Fibroblast of the aortic adventitia (primary cell): ENCODE data around the gene NOP9. TPM values are rescaled to one million over a fixed set of nuclear protein-coding genes. Genes with fewer than 3 reads are reported as not detected.

Experiments used
- DNase-seq: peaks from one replicate; pipeline ENCODE4 v3.0.0-alpha.2; 2010; ENCODE audit warnings: low read depth
- H3K4me3 ChIP-seq: 2 replicates; pipeline ENCODE4 v1.5.1; 2011; ENCODE audit warnings: low read depth, mild to moderate bottlenecking, control low read depth, low read length, moderate library complexity
- total RNA-seq: library from RNA; depleted of rRNA; stranded (reverse); fragments of >200 nt; gene quantifications from 2 replicates; pipeline ENCODE4 v1.2.3, GENCODE V29; 2012; ENCODE audit warnings: low replicate concordance
- TF ChIP-seq, protein P1 (sequence below): IDR thresholded peaks from 2 replicates; pipeline ENCODE4 v1.5.1; 2011; ENCODE audit warnings: mild to moderate bottlenecking, low read length, control low read depth, inconsistent platforms; ENCODE audit not compliant: insufficient read depth

The NOP9 gene
- total RNA-seq, 1 donor = 19.6 TPM

- H3K4me3 ChIP-seq = peak within 1 kb of the TSS; percentile 28
- TF ChIP-seq, protein P1, sequence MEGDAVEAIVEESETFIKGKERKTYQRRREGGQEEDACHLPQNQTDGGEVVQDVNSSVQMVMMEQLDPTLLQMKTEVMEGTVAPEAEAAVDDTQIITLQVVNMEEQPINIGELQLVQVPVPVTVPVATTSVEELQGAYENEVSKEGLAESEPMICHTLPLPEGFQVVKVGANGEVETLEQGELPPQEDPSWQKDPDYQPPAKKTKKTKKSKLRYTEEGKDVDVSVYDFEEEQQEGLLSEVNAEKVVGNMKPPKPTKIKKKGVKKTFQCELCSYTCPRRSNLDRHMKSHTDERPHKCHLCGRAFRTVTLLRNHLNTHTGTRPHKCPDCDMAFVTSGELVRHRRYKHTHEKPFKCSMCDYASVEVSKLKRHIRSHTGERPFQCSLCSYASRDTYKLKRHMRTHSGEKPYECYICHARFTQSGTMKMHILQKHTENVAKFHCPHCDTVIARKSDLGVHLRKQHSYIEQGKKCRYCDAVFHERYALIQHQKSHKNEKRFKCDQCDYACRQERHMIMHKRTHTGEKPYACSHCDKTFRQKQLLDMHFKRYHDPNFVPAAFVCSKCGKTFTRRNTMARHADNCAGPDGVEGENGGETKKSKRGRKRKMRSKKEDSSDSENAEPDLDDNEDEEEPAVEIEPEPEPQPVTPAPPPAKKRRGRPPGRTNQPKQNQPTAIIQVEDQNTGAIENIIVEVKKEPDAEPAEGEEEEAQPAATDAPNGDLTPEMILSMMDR = no peak
- DNase-seq = no peak
These were observed 10.1 kb downstream of the NOP9 start, which contains the start of gene LTB4R2 for GRCh38 chr14:24309538-24310264. LTB4R2 (plus strand) TSS chr14:24310140; CDS start chr14:24310665, 525 bp downstream.

DNA sequence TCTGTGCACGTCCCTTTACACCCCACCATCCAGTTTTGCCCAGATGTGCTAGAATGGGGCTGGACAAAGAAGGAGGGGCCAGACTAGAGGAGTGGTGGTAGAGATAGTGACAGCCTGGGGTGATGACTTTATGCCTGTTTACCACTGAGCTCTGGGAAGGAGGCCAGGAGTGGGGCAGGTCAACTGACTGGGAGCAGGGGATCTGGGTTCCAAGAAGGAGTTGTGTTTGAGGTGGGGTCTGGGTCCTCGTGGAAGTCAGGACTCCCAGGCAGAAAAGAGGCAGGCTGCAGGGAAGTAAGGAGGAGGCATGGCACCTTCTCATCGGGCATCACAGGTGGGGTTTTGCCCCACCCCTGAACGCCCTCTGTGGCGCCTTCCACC is 10.6 kb downstream of the NOP9 start:
- TF ChIP-seq, protein P1 = no peak
- DNase-seq = no peak
- no peak overlapping the region for H3K4me3 ChIP-seq

- peak within 1 kb of the TSS; percentile 28 for H3K4me3 ChIP-seq
- TF ChIP-seq, protein P1 = peak; percentile 26
- peak; percentile 70 for DNase-seq
These were observed 11.3 kb downstream of the NOP9 start, which contains the start of gene LTB4R for GRCh38 chr14:24310646-24311604. LTB4R (plus strand) TSS chr14:24311502; CDS start chr14:24315652, 4,150 bp downstream.

- TF ChIP-seq, protein P1 = no peak
- DNase-seq = peak; percentile 32
- no peak overlapping the region for H3K4me3 ChIP-seq
These were observed 12.4 kb downstream of the NOP9 start for GRCh38 chr14:24311837-24312615.

DNA sequence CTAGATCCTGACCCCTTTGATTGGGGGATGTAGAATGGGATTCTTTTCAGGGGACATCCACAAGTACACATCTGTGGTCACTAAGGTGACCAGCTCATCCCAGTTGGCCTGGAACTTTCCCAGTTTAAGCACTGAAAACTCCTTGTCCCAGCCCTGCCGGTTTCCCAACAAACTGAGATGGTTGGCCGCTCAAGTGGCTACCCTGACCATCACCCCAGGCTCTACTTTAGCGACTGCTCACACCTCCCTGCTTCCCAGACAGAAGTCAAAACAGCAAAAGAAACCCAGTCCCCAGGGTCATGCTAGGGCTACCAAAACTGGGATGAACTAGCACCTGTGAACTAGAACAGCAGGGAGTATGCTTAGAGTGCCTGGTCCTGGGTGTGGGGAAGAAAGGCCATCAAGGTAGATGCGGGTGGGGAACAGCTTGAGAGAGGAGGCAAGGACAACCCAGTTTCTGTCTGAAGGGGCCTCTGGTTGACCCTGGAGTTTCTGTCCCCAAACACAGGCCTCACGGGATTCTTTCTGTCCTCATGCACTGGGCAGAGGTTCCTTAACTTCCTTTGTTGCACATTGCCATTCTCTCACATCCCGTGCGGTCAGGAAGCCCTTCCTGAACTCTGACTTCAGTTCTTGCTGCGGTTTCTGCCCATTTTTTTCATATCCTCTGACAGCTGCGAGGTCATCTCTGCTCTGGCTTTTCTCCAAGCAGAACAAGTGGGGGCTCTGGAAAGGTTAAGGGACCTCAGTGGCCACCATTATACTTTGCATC is 13.3 kb downstream of the NOP9 start:
- TF ChIP-seq, protein P1 = no peak
- no peak overlapping the region for H3K4me3 ChIP-seq
- no peak for DNase-seq
